Measurements from ENCODE around the gene MAP3K14. TPM values are rescaled to one million over a fixed set of nuclear protein-coding genes. Genes with fewer than 3 reads are reported as not detected.

The MAP3K14 gene
- total RNA-seq, 1 donor from 2014 or later = 14.8 TPM

DNA sequence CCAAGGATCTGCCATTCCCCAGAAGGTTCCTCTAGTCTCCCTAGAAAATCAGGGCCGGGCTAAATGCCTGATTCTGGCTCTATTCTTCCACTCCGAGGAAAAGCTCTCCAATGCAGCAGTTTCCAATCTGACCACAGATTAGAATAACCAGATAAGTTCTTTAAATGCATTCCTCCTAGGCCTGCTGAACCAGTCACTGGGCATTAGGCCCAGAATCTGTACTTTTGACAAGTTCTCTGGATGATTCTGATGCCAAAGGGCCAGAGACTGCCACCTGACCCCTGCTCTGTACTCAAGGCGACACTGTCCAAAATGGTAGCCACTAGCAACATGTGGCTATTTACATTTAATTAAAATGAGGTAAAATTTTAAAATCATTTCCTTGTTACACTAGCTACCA is 22.3 kb downstream of the MAP3K14 start:
- H3K36me3 ChIP-seq = peaks cover 7% of the 10 kb centered on the region
- intact Hi-C loops (cut with micrococcal nuclease) = no loop called here
- no peak overlapping the region for H3K4me3 ChIP-seq
- no peaks in the 10 kb centered on the region for H3K27me3 ChIP-seq (ENCODE audit: low read depth)
- H3K27ac ChIP-seq (replicated peaks) = peak overlapping the region; percentile 97
- peaks cover 100% of the 10 kb centered on the region for H3K4me1 ChIP-seq
- H3K9me3 ChIP-seq (replicated peaks) = no peaks in the 10 kb centered on the region
- TF ChIP-seq, protein P1, sequence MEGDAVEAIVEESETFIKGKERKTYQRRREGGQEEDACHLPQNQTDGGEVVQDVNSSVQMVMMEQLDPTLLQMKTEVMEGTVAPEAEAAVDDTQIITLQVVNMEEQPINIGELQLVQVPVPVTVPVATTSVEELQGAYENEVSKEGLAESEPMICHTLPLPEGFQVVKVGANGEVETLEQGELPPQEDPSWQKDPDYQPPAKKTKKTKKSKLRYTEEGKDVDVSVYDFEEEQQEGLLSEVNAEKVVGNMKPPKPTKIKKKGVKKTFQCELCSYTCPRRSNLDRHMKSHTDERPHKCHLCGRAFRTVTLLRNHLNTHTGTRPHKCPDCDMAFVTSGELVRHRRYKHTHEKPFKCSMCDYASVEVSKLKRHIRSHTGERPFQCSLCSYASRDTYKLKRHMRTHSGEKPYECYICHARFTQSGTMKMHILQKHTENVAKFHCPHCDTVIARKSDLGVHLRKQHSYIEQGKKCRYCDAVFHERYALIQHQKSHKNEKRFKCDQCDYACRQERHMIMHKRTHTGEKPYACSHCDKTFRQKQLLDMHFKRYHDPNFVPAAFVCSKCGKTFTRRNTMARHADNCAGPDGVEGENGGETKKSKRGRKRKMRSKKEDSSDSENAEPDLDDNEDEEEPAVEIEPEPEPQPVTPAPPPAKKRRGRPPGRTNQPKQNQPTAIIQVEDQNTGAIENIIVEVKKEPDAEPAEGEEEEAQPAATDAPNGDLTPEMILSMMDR (IDR thresholded peaks at IDR 0.05; ENCODE audit: borderline replicate concordance) = no peak
- peak; percentile 20 for DNase-seq

DNA sequence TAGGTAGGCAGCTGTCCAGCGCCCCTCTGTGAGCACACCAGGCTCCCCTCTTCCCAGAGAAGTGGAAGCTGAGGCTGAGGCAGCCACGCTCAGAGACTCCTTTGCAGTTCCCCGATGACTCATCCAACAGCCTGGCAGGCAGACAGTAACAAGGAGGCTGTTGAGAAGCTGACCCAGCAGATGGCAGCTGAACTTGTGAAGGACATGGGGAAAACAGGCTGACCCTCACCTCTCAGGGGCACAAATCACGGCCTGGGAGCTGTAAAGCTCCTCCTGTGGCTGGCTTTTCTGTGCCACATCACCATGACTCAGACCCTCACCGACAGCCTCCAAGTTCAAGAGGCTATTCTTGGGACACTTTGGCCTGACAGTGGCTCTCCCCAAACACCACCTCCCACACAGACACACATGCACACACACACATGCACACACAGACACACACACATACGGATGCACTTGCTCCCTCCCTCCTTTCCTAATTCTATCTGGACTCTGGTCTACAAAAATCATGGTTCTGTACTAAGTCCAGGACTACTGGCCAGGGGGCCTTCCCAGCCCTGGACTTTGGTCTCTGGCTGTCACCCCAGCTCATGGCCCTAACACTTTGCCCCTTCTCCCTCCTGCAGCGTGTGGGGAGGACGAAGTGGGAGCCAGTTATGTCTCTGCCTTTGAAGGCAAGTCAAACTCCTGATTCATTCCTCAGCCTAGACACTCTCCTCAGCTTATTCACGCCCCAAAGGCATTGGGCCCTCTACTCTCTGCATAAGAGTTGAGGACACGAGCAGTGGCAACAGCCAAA is 23.2 kb downstream of the MAP3K14 start:
- H3K27me3 ChIP-seq (ENCODE audit: low read depth) = no peaks in the 10 kb centered on the region
- DNase-seq = peak; percentile 80

DNA sequence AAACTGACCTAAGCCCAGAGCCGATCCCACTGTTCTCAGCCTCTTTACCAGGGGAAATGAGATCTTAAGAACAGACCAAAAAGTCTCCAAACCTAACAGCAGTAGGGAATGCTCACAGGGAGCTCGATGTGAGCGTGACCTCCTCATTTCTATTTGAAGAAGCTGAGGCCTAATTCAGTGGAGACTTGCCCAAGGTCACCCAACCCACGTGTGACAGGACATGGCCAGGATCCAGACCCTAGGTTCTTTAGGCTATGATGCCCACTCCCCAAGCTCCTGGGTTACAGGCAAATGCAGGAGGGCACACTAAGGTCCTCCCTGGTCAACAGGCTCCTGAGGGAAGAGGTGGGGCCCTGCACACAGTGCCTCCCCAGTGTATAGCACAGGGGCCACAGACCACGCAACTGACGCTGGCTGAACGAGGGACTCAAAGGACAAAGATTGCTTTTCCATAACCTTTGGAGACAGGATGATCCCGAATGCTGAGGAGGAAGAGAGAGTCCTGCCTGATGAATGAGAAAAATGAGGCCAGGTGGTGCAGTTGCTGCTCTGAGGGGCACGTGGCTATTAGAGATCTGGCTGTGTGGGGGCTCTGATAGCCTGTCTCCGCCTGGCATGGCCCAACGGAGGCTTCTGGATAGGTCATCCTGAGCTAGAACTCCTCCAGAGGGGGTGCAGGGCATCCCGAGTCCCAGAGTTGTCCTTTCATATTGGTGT is 24.0 kb downstream of the MAP3K14 start:
- Histone ChIP-seq H3K36me3 (peaks cover 18% of the 10 kb centered on the region), H3K27me3 (ENCODE audit: low read depth) (no peaks in the 10 kb centered on the region), H3K4me3 (no peak overlapping the region), H3K27ac (replicated peaks) (peak overlapping the region; percentile 97), H3K9me3 (replicated peaks) (no peaks in the 10 kb centered on the region), H3K4me1 (peaks cover 100% of the 10 kb centered on the region)
- intact Hi-C loops (cut with micrococcal nuclease) = no loop called here
- no peak for DNase-seq
- TF ChIP-seq, protein P1 (IDR thresholded peaks at IDR 0.05; ENCODE audit: borderline replicate concordance) = no peak

More for the DNA sequence above, 23.2 kb downstream of the MAP3K14 start:
- TF ChIP-seq, protein P1 (IDR thresholded peaks at IDR 0.05; ENCODE audit: borderline replicate concordance) = no peak
- H3K27ac ChIP-seq (replicated peaks) = peak overlapping the region; percentile 97
- peaks cover 100% of the 10 kb centered on the region for H3K4me1 ChIP-seq
- H3K9me3 ChIP-seq (replicated peaks) = no peaks in the 10 kb centered on the region
- intact Hi-C loops (cut with micrococcal nuclease) = no loop called here
- peaks cover 16% of the 10 kb centered on the region for H3K36me3 ChIP-seq
- H3K4me3 ChIP-seq = no peak overlapping the region

DNA sequence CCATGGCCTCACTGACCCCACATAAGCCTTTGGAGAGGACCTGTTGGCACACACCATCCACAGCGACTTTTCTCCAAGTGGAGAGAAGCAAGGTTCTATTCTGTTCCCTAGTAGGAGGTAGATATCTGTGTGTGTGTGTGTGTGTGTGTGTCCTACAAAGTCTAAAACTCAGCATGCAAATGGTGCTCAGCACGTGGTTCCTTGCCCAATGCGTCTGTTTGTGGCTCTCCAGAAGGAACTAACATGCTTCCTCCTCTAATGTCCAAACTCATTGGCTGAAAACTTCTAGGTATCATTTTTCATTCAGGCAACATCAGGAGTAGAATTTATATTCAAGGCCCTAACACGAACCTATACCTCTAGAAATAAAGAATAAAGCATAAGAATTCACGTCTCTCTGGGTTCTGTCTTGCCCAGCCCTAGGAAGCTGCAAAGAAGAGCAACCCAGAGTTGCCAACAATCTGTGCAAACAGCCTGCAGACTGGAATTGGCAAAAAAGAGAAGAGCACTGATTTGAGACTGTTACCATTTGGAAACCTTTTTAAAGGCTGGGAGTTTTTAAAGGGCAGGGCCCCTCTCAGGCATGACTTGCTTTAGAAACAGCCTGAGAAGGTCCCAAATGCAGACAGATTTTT is 25.5 kb downstream of the MAP3K14 start:
- Histone ChIP-seq H3K4me3 (no peak overlapping the region), H3K27me3 (ENCODE audit: low read depth) (no peaks in the 10 kb centered on the region), H3K27ac (replicated peaks) (peak overlapping the region; percentile 97)

DNA sequence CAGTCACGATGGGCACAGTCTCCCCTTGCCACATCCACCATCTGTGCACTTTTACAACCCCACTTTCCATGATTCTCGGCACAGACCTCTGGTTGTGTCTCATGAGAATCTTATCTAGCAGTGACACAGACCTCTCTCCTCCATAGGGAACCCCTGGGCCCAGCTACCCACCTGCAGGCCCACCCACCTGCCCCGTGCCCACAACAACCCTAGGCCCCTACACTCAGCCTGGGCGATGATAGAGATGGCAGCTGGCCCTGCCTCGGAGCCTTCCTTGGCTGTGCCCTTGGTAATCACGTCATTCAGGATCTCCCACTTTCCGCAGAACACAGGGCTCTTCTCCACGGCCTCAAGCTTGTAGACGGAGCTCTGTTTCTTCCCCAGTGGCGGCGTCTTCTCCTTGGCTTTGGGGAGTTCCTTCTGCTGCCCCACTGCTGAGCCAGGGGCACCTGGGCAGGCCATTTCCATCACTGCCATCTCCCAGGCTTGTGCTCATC is 26.5 kb downstream of the MAP3K14 start:
- intact Hi-C loops (cut with micrococcal nuclease) = no loop called here
- DNase-seq = no peak
- Histone ChIP-seq H3K36me3 (peaks cover 42% of the 10 kb centered on the region), H3K9me3 (replicated peaks) (no peaks in the 10 kb centered on the region), H3K27ac (replicated peaks) (peak overlapping the region; percentile 97), H3K4me1 (peaks cover 86% of the 10 kb centered on the region), H3K4me3 (no peak overlapping the region), H3K27me3 (ENCODE audit: low read depth) (no peaks in the 10 kb centered on the region)
- TF ChIP-seq, protein P1 (IDR thresholded peaks at IDR 0.05; ENCODE audit: borderline replicate concordance) = no peak

More for the DNA sequence above, 25.5 kb downstream of the MAP3K14 start:
- DNase-seq = peak; percentile 21
- Histone ChIP-seq H3K36me3 (peaks cover 33% of the 10 kb centered on the region), H3K4me1 (peaks cover 91% of the 10 kb centered on the region), H3K9me3 (replicated peaks) (no peaks in the 10 kb centered on the region)
- TF ChIP-seq, protein P1 (IDR thresholded peaks at IDR 0.05; ENCODE audit: borderline replicate concordance) = no peak
- intact Hi-C loops (cut with micrococcal nuclease) = no loop called here
